ENCODE measurements around the gene IFT20.

DNA sequence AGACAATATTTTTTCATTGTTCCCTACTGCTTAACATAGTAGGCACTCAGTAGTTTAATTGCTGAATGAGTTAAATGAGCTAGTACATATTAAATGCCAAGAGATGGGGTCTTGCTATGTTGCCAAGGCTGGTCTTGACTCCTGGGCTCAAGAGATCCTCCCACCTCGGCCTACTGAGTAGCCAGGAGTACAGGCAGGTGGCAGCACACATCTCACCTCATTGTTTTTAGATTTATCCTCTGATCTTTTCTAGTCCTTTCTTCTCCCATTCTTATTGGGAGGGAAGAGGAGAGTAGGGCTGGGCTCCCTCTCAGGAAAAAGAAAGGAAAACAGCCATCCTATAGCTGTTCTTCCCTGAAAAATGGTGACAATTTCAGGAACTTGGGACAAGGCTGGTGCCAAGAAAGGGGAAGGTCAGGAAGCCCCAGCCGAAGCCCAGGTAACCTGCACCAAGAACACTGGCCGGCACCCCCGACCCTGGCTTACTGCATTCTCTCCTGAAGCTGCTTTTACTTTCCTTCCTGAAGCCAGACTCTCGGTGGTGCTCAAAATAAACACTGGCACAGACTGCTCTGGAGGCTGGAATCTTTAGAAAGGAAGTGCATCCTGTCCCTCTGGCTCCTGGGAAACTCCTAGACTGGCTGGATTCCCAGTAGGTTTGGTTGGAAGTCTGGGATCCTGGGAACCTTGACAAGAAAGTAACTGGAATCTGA lies 2.9 kb upstream of the IFT20 start:
- TF ChIP-seq, protein P1, sequence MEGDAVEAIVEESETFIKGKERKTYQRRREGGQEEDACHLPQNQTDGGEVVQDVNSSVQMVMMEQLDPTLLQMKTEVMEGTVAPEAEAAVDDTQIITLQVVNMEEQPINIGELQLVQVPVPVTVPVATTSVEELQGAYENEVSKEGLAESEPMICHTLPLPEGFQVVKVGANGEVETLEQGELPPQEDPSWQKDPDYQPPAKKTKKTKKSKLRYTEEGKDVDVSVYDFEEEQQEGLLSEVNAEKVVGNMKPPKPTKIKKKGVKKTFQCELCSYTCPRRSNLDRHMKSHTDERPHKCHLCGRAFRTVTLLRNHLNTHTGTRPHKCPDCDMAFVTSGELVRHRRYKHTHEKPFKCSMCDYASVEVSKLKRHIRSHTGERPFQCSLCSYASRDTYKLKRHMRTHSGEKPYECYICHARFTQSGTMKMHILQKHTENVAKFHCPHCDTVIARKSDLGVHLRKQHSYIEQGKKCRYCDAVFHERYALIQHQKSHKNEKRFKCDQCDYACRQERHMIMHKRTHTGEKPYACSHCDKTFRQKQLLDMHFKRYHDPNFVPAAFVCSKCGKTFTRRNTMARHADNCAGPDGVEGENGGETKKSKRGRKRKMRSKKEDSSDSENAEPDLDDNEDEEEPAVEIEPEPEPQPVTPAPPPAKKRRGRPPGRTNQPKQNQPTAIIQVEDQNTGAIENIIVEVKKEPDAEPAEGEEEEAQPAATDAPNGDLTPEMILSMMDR (IDR thresholded peaks at IDR 0.05) = no peak
- TF ChIP-seq POLR2A (IDR thresholded peaks at IDR 0.05) = no peak

Data from lower leg skin (tissue), 3 donors.